Aorta (tissue), 5 donors: ENCODE measurements around the gene MAP1A. TPM values are rescaled to one million over a fixed set of nuclear protein-coding genes. Genes with fewer than 3 reads are reported as not detected.

Experiments
- ATAC-seq: fragments of 200-7000 bp; cut with Tn5 transposase; one replicate; pipeline ENCODE4 v1.9.1; 2022; ENCODE audit warnings: moderate library complexity; ENCODE audit not compliant: low FRiP score
- DNase-seq, 2 donors: peaks; one replicate each; pipeline ENCODE4 v3.0.0-alpha.2; 2020
- H3K27ac ChIP-seq, 2 donors: one replicate each; pipeline ENCODE4 v1.5.1; 2013; ENCODE audit warnings: low read length in 2 of 2, mild to moderate bottlenecking in 2 of 2, moderate library complexity in 2 of 2, control low read depth in 1 of 2, inconsistent platforms in 1 of 2, low read depth in 1 of 2
- H3K27me3 ChIP-seq, 2 donors: one replicate each; pipeline ENCODE4 v1.6.1; 2013; ENCODE audit warnings: control low read depth in 1 of 2, low read length in 1 of 2, mild to moderate bottlenecking in 1 of 2, moderate library complexity in 1 of 2; ENCODE audit not compliant: insufficient read depth in 2 of 2, control insufficient read depth in 1 of 2
- H3K36me3 ChIP-seq, 2 donors: one replicate each; pipeline ENCODE4 v1.6.1; 2013; ENCODE audit warnings: control low read depth in 1 of 2, low read length in 1 of 2, mild to moderate bottlenecking in 1 of 2; ENCODE audit not compliant: insufficient read depth in 2 of 2, control insufficient read depth in 1 of 2
- H3K4me1 ChIP-seq, 2 donors: one replicate each; pipeline ENCODE4 v1.6.1; 2013; ENCODE audit warnings: low read length in 2 of 2, control low read depth in 1 of 2, mild to moderate bottlenecking in 1 of 2, moderate library complexity in 1 of 2; ENCODE audit not compliant: insufficient read depth in 2 of 2, control insufficient read depth in 1 of 2
- H3K4me3 ChIP-seq, 2 donors: one replicate each; pipeline ENCODE4 v1.5.1; 2013; ENCODE audit warnings: low read length in 2 of 2, control low read depth in 1 of 2, mild to moderate bottlenecking in 1 of 2
- H3K9me3 ChIP-seq: one replicate; pipeline ENCODE4 v1.6.1; 2013; ENCODE audit warnings: mild to moderate bottlenecking, low read length; ENCODE audit not compliant: control insufficient read depth
- WGBS, 2 donors: extraction: QIAGEN DNeasy Blood & Tissue Kit; methylation state at CpG; one replicate each; pipeline ENCODE4 v1.1.7; 2013; 5-methylcytosine and 5-hydroxymethylcytosine counted together
- intact Hi-C, 2 donors: fragments of 100-400 bp; cut with DNase I; formaldehyde crosslinking; loops; one replicate each; pipeline versions ENCODE4 v1.14.2 to v1.15.0; 2022
- long read RNA-seq, 2 donors: library from polyadenylated mRNA; unstranded; transcript quantifications; one replicate each; pipeline ENCODE4 v2.0.0, GENCODE V29; 2020 to 2021
- polyA plus RNA-seq, 2 donors: library from polyadenylated mRNA; stranded (reverse); fragments of 200-250 nt; gene quantifications; one replicate each; pipeline ENCODE4 v1.2.3, GENCODE V29; 2013
- total RNA-seq, 2 donors: library from RNA; stranded (reverse); fragmentation: NEBNext Ultra II Directional; extraction: Animal tissue kit (Norgen Biotek cat#: 25700); gene quantifications; one replicate each; pipeline ENCODE4 v1.2.1, GENCODE V29; 2021
- donor health status: healthy with polysubstance abuse.
- donor health status: Bipolar disorder and iron deficiency.
- donor health status: DM: no; HTN: no; CAD: no.
- donor health status: DM: no; HTN: no; CAD: no.
- donor health status: DM: yes; HTN: yes; CAD: no.

Gene MAP1A
- 10 to 100 TPM; 36.4 to 49.3 TPM for total RNA-seq
- 1 to 10 TPM; 5.2 to 5.5 TPM for polyA plus RNA-seq
- long read RNA-seq, donor 1, partial matches to known transcripts: 252 of 283 reads
- long read RNA-seq, donor 1, other reads (novel, unspliced or antisense): 31 of 283 reads
- long read RNA-seq, donor 2, partial matches to known transcripts: 33 of 39 reads
- long read RNA-seq, donor 2, other reads (novel, unspliced or antisense): 6 of 39 reads

GRCh38 chr15:43517354-43518196, at the start of gene MAP1A:
TSS of gene MAP1A (plus strand) at chr15:43517608. CDS start at chr15:43521474, 3,866 bp downstream.
- Histone ChIP-seq H3K27me3 (no peaks in the 10 kb centered on the region), H3K4me1 (no peaks in the 10 kb centered on the region), H3K27ac (peak within 1 kb of the TSS in 1 of 2 donors; percentile 65), H3K4me3 (peak within 1 kb of the TSS; percentile 44 to 80), H3K36me3 (peaks cover 9 to 14% of the 10 kb centered on the region in 2 donors), H3K9me3 (peaks cover 8% of the 10 kb centered on the region)
- 0 to 1% methylated on average over 12 to 15 of the region's 15 CpGs for WGBS, 2 donors
- intact Hi-C loops: loop anchor here (2.0 to 10.0 kb wide), 2 partner anchors 23 to 73 kb away; no protein-coding TSS in a partner anchor
- ATAC-seq (peak; percentile 71), DNase-seq (peak; percentile 69 to 85)

- 78 to 82% methylated on average over 3 of the region's 3 CpGs for WGBS, 2 donors
- Histone ChIP-seq H3K27ac (no peak overlapping the region), H3K4me1 (no peaks in the 10 kb centered on the region), H3K4me3 (no peak overlapping the region), H3K9me3 (no peaks in the 10 kb centered on the region), H3K27me3 (no peaks in the 10 kb centered on the region), H3K36me3 (peaks cover 0 to 2% of the 10 kb centered on the region in 2 donors)
- ATAC-seq: no peak
- intact Hi-C loops: no loop called here
- no peak for DNase-seq
Measured at GRCh38 chr15:43469867-43470266, 47.5 kb upstream of the MAP1A start.

DNA sequence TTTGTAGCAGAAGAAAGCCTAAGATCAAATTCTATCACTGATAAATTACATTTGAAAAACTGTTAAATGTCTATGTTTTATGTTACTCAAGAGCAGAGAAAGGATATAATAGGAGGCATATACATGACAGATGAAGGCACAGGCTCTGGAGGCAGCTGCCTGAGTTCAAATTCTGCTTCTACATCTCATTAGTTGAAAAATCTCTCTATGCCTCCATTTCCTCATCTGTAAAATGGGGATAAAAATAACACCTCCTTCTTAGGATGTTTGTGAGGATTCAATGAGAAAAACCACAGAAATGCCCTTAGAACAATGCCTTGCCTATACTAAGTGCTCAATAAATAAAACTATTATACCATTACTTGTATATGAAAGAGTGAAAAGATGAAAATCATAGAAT, 45.4 kb upstream of the MAP1A start:
- Histone ChIP-seq H3K27ac (no peak overlapping the region), H3K4me1 (no peaks in the 10 kb centered on the region), H3K9me3 (no peaks in the 10 kb centered on the region), H3K27me3 (no peaks in the 10 kb centered on the region), H3K36me3 (peaks cover 0 to 4% of the 10 kb centered on the region in 2 donors), H3K4me3 (no peak overlapping the region)
- DNase-seq: no peak
- ATAC-seq: no peak
- intact Hi-C loops: no loop called here

GRCh38 chr15:43473885-43474284, 43.5 kb upstream of the MAP1A start:
- Histone ChIP-seq H3K36me3 (peaks cover 4% of the 10 kb centered on the region in 2 donors), H3K27ac (no peak overlapping the region), H3K4me3 (no peak overlapping the region), H3K9me3 (no peaks in the 10 kb centered on the region), H3K27me3 (no peaks in the 10 kb centered on the region), H3K4me1 (no peaks in the 10 kb centered on the region)
- intact Hi-C loops: no loop called here
- 97% methylated on average over 19 to 25 of the region's 25 CpGs for WGBS, 2 donors
- DNase-seq (no peak), ATAC-seq (no peak)

DNA sequence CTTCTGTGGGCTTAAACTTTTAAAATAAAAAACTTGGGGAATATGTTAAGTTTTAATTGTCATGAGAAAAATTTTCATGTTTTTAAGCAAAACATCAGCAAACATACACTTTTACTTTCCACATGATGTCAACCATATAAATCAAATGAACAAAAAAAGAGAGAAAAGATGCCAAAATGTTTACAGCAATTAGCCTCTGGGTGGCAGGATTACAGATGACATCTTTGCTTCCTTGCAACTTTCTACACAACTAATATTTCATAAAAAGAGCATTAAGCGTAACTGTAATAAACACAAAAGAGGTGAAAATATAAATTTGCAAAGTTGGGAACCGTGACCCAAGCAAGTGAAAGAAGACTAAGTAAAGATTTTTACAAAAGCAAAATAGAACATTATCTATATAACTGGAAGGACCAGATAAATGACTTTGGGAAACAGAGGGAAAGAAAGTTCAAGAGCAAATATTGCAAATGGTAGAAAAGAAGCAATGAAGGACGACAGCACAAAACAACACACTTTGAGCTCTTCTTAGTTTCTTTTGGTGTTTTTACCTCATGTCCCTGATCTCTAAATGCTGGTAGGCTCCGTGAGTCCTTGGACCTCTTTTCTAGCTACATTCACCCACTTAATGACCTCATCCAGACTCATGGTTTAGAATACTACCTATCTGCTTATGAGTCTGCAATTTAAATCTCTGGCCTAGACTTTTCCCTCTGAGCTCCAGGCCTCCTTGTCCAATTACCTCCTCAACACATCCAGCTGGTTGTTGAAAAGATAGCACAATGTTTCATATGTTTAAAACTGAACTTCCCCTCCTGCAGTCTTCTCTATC, 33.9 kb upstream of the MAP1A start:
- Histone ChIP-seq H3K4me3 (no peak overlapping the region), H3K4me1 (no peaks in the 10 kb centered on the region), H3K9me3 (no peaks in the 10 kb centered on the region), H3K27ac (no peak overlapping the region), H3K36me3 (peaks cover 7 to 9% of the 10 kb centered on the region in 2 donors), H3K27me3 (no peaks in the 10 kb centered on the region)
- no peak for ATAC-seq
- 72 to 73% methylated on average over 4 of the region's 4 CpGs for WGBS, 2 donors
- intact Hi-C loops: no loop called here
- DNase-seq: no peak

- no peak overlapping the region for H3K4me3 ChIP-seq
- no peaks in the 10 kb centered on the region for H3K27me3 ChIP-seq
- 95 to 99% methylated on average over 2 of the region's 2 CpGs for WGBS, 2 donors
- no peaks in the 10 kb centered on the region for H3K9me3 ChIP-seq
- intact Hi-C loops: no loop called here
- ATAC-seq: no peak
- no peaks in the 10 kb centered on the region for H3K4me1 ChIP-seq
- H3K36me3 ChIP-seq: peaks cover 2 to 9% of the 10 kb centered on the region in 2 donors
- no peak overlapping the region for H3K27ac ChIP-seq
- DNase-seq: no peak
Measured at GRCh38 chr15:43484455-43484854, 33.0 kb upstream of the MAP1A start.

DNA sequence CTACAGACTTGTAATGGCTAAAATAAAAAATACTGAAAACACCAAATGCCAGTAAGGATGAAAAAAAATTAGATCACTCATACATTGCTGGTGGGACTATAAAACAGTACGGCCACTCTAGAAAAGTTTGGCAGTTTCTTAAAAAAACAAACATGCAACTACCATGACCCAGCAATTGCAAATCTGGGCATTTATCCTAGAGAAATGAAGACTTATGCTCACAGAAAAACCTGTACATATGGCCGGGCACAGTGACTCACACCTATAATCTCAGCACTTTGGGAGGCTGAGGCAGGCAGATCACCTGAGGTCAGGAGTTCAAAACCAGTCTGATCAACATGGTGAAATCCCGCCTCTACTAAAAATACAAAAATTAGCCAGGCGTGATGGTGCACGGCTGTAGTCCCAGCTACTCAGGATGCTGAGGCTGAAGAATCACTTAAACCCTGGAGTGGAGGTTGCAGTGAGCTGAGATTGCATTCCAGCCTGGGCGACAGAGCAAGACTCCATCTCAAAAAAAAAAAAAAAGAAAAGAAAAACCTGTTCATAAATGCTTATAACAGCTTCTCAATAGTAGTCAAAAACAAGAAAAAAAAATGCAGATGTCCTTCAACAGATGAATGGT, 30.0 kb upstream of the MAP1A start:
- no peak for DNase-seq
- Histone ChIP-seq H3K27ac (no peak overlapping the region), H3K36me3 (peaks cover 0 to 6% of the 10 kb centered on the region in 2 donors), H3K9me3 (no peaks in the 10 kb centered on the region), H3K4me1 (no peaks in the 10 kb centered on the region), H3K4me3 (no peak overlapping the region), H3K27me3 (no peaks in the 10 kb centered on the region)
- intact Hi-C loops: no loop called here
- WGBS, 2 donors: 71 to 74% methylated on average over 6 of the region's 6 CpGs
- no peak for ATAC-seq

GRCh38 chr15:43488790-43489189, 28.6 kb upstream of the MAP1A start:
- H3K9me3 ChIP-seq: no peaks in the 10 kb centered on the region
- DNase-seq: no peak
- H3K4me1 ChIP-seq: no peaks in the 10 kb centered on the region
- no peak overlapping the region for H3K27ac ChIP-seq
- H3K27me3 ChIP-seq: no peaks in the 10 kb centered on the region
- H3K4me3 ChIP-seq: no peak overlapping the region
- intact Hi-C loops: no loop called here
- WGBS, 2 donors: 56 to 57% methylated on average over 3 of the region's 3 CpGs
- peaks cover 0 to 4% of the 10 kb centered on the region in 2 donors for H3K36me3 ChIP-seq
- ATAC-seq: no peak
